Measurements from ENCODE around the gene DPYSL3. TPM values are rescaled to one million over a fixed set of nuclear protein-coding genes. Genes with fewer than 3 reads are reported as not detected.

DPYSL3 gene
- total and polyA plus RNA-seq, 2 experiments from 2014 or later: 9.2 to 42.8 TPM

GRCh38 chr5:147381555-147381954, 128.3 kb downstream of the DPYSL3 start:
- H3K79me2 ChIP-seq (ENCODE audit: insufficient read depth): no peaks in the 10 kb centered on the region

DNA sequence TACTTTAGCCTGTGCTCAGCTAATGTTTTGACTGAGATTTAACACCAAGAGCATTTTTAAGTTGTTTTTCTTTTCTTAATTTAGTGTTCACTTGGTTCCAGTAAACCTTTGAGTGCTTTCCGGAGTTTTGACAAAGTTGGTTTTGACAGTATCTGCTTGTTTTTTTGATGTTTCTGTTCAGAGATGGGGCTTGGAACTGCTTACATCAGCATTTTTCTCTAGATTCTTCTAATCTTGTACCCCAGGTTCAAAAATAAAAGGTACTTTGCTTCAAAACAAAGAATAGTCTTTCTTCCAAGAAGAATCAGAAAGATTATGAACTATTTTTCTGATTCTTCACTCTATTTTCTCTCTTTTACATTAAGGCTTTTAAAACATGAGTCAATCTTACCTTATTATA, 132.2 kb downstream of the DPYSL3 start:
- WGBS, 2 experiments (ENCODE audit: low coverage in 1 of 2, low lambda C conversion rate in 2 of 2, missing lambda C conversion rate in 2 of 2): 82 to 86% methylated on average over 1 of the region's 1 CpG
- no peak for TF ChIP-seq EZH2phosphoT487 (IDR thresholded peaks at IDR 0.05; ENCODE audit: insufficient read depth, low read depth)
- no peak for TF ChIP-seq EZH2 (IDR thresholded peaks at IDR 0.05; ENCODE audit: insufficient read depth, poor library complexity, severe bottlenecking)
- Histone ChIP-seq H3K4me3 (no peak overlapping the region), H3K4me1 (ENCODE audit: insufficient read depth) (no peaks in the 10 kb centered on the region), H3K79me2 (ENCODE audit: insufficient read depth) (no peaks in the 10 kb centered on the region), H3K36me3 (ENCODE audit: low read depth) (no peaks in the 10 kb centered on the region), H3K9me3 (ENCODE audit: low read depth) (no peaks in the 10 kb centered on the region), H3K27ac (no peak overlapping the region), H3K4me2 (ENCODE audit: unreplicated experiment) (no peak overlapping the region), H3K27me3 (replicated peaks; ENCODE audit: insufficient read depth) (no peaks in the 10 kb centered on the region), H3K9me2 (ENCODE audit: insufficient read depth) (no peaks in the 10 kb centered on the region), H3F3A (ENCODE audit: insufficient read depth) (no peaks in the 10 kb centered on the region), H3K9ac (no peak overlapping the region), H2AFZ (no peak overlapping the region), H4K20me1 (ENCODE audit: insufficient read depth) (no peaks in the 10 kb centered on the region)
- no peak for DNase-seq
- in situ Hi-C loops (cut with MboI): no loop called here

More at GRCh38 chr5:147381555-147381954, 128.3 kb downstream of the DPYSL3 start:
- Histone ChIP-seq H3K9me2 (ENCODE audit: insufficient read depth) (no peaks in the 10 kb centered on the region), H3K27me3 (replicated peaks; ENCODE audit: insufficient read depth) (no peaks in the 10 kb centered on the region), H3K36me3 (ENCODE audit: low read depth) (no peaks in the 10 kb centered on the region), H3K9ac (no peak overlapping the region), H4K20me1 (ENCODE audit: insufficient read depth) (no peaks in the 10 kb centered on the region), H3K27ac (no peak overlapping the region), H3F3A (ENCODE audit: insufficient read depth) (no peaks in the 10 kb centered on the region), H2AFZ (no peak overlapping the region), H3K4me3 (no peak overlapping the region), H3K9me3 (ENCODE audit: low read depth) (no peaks in the 10 kb centered on the region), H3K4me1 (ENCODE audit: insufficient read depth) (no peaks in the 10 kb centered on the region; the same call in 1 of the 2 replicates), H3K4me2 (ENCODE audit: unreplicated experiment) (no peak overlapping the region)
- in situ Hi-C loops (cut with MboI): no loop called here
- 75 to 77% methylated on average over 3 of the region's 3 CpGs for WGBS, 2 experiments (ENCODE audit: low coverage in 1 of 2, low lambda C conversion rate in 2 of 2, missing lambda C conversion rate in 2 of 2)
- DNase-seq: no peak
- TF ChIP-seq EZH2 (IDR thresholded peaks at IDR 0.05; ENCODE audit: insufficient read depth, poor library complexity, severe bottlenecking): no peak
- TF ChIP-seq EZH2phosphoT487 (IDR thresholded peaks at IDR 0.05; ENCODE audit: insufficient read depth, low read depth): no peak

DNA sequence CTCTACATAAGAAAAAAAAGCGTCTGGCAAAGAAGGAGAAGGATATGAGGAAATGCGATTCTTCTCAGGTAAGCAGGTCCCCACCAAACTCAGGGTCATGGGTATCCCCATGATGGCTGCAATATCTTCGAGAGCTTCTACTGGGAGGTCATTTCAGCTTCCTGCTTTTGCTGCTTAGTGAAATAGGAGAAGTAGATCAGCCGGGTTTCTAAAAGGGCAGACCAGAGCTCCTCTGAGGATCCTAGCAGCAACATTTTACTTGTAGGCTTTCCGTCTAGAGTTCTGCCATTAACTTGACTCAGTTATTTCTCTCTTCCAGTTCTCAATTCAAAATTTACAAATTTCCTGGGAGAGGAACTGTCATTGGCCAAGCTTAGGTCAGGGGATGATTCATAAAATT, 134.7 kb downstream of the DPYSL3 start:
- H3K9me3 ChIP-seq (ENCODE audit: low read depth): no peaks in the 10 kb centered on the region
- no peaks in the 10 kb centered on the region for H3K79me2 ChIP-seq (ENCODE audit: insufficient read depth)
- H2AFZ ChIP-seq: no peak overlapping the region
- no peak overlapping the region for H3K27ac ChIP-seq
- H3K4me1 ChIP-seq (ENCODE audit: insufficient read depth): no peaks in the 10 kb centered on the region
- no peaks in the 10 kb centered on the region for H3K36me3 ChIP-seq (ENCODE audit: low read depth)
- no peak for TF ChIP-seq EZH2 (IDR thresholded peaks at IDR 0.05; ENCODE audit: insufficient read depth, poor library complexity, severe bottlenecking)
- TF ChIP-seq EZH2phosphoT487 (IDR thresholded peaks at IDR 0.05; ENCODE audit: insufficient read depth, low read depth): no peak
- H3K4me3 ChIP-seq: no peak overlapping the region
- in situ Hi-C loops (cut with MboI): no loop called here
- no peaks in the 10 kb centered on the region for H3K27me3 ChIP-seq (replicated peaks; ENCODE audit: insufficient read depth)
- H4K20me1 ChIP-seq (ENCODE audit: insufficient read depth): no peaks in the 10 kb centered on the region
- DNase-seq: no peak
- H3K4me2 ChIP-seq (ENCODE audit: unreplicated experiment): no peak overlapping the region
- no peaks in the 10 kb centered on the region for H3K9me2 ChIP-seq (ENCODE audit: insufficient read depth)
- no peak overlapping the region for H3K9ac ChIP-seq
- 88 to 91% methylated on average over 5 of the region's 5 CpGs for WGBS, 2 experiments (ENCODE audit: low coverage in 1 of 2, low lambda C conversion rate in 2 of 2, missing lambda C conversion rate in 2 of 2)
- H3F3A ChIP-seq (ENCODE audit: insufficient read depth): no peaks in the 10 kb centered on the region

DNA sequence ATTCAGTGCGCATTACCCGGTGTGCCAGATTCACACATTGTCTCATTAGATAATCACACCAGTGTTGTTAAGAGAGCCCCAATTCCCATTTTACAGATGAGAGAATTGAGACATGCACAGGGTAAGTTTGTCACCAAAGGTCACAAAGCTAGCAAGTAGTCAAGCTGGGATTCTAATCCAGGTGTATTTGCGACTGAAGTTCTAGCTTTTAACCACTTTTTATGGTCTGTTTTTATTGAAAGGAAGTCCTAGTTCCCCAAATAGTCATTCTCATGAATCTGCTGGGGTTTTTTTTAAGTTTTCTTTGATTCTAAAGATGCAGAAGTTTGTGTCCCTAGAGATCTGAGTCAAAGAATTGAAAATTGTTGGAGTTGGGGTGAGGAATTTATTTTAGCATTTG, 136.5 kb downstream of the DPYSL3 start:
- Histone ChIP-seq H3K4me2 (ENCODE audit: unreplicated experiment) (no peak overlapping the region), H3K9ac (no peak overlapping the region), H3K4me3 (no peak overlapping the region), H3K9me2 (ENCODE audit: insufficient read depth) (no peaks in the 10 kb centered on the region), H3K27me3 (replicated peaks; ENCODE audit: insufficient read depth) (no peaks in the 10 kb centered on the region), H3F3A (ENCODE audit: insufficient read depth) (no peaks in the 10 kb centered on the region), H3K79me2 (ENCODE audit: insufficient read depth) (no peaks in the 10 kb centered on the region), H4K20me1 (ENCODE audit: insufficient read depth) (no peaks in the 10 kb centered on the region), H3K4me1 (ENCODE audit: insufficient read depth) (no peaks in the 10 kb centered on the region), H3K36me3 (ENCODE audit: low read depth) (no peaks in the 10 kb centered on the region), H2AFZ (no peak overlapping the region), H3K27ac (no peak overlapping the region), H3K9me3 (ENCODE audit: low read depth) (no peaks in the 10 kb centered on the region)
- TF ChIP-seq EZH2phosphoT487 (IDR thresholded peaks at IDR 0.05; ENCODE audit: insufficient read depth, low read depth) (no peak), EZH2 (IDR thresholded peaks at IDR 0.05; ENCODE audit: insufficient read depth, poor library complexity, severe bottlenecking) (no peak)
- in situ Hi-C loops (cut with MboI): no loop called here
- WGBS, 2 experiments (ENCODE audit: low coverage in 1 of 2, low lambda C conversion rate in 2 of 2, missing lambda C conversion rate in 2 of 2): 83 to 84% methylated on average over 3 of the region's 3 CpGs
- DNase-seq: no peak

DNA sequence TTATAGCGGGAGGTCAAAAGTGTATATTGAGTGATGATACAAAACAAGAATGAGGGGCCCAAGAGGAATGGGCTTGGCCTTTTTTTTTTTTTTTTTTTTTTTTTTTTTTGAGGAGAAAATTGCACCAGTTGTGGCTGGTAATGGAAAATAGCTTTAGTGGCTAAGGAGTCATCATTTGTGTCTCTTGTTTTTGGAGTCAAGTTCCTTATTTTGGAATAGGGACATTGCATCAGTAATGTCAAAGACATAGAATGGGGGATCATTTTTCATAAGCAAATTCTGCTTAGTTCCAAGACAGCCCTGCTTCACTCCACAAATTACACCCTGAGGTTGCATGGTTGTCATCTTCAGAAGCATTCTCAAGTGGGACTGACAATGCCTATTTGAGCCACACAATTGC, 137.7 kb downstream of the DPYSL3 start:
- Histone ChIP-seq H3K4me1 (ENCODE audit: insufficient read depth) (no peaks in the 10 kb centered on the region), H4K20me1 (ENCODE audit: insufficient read depth) (no peaks in the 10 kb centered on the region), H3K27ac (no peak overlapping the region), H2AFZ (no peak overlapping the region), H3K36me3 (ENCODE audit: low read depth) (no peaks in the 10 kb centered on the region), H3K9me3 (ENCODE audit: low read depth) (no peaks in the 10 kb centered on the region), H3K9me2 (ENCODE audit: insufficient read depth) (no peaks in the 10 kb centered on the region), H3K4me2 (ENCODE audit: unreplicated experiment) (no peak overlapping the region), H3F3A (ENCODE audit: insufficient read depth) (no peaks in the 10 kb centered on the region), H3K27me3 (replicated peaks; ENCODE audit: insufficient read depth) (no peaks in the 10 kb centered on the region), H3K4me3 (no peak overlapping the region), H3K79me2 (ENCODE audit: insufficient read depth) (no peaks in the 10 kb centered on the region), H3K9ac (no peak overlapping the region)
- TF ChIP-seq EZH2phosphoT487 (IDR thresholded peaks at IDR 0.05; ENCODE audit: insufficient read depth, low read depth) (no peak), EZH2 (IDR thresholded peaks at IDR 0.05; ENCODE audit: insufficient read depth, poor library complexity, severe bottlenecking) (no peak)
- no peak for DNase-seq
- 87% methylated on average over 1 of the region's 1 CpG for WGBS, 2 experiments (ENCODE audit: low coverage in 1 of 2, low lambda C conversion rate in 2 of 2, missing lambda C conversion rate in 2 of 2)
- in situ Hi-C loops (cut with MboI): no loop called here
